Activated naive CD4-positive, alpha-beta T cell treated with anti-CD3 and anti-CD28 coated beads, Interleukin-2, amount 50 U/mL, for 24 hours (primary cell): ENCODE data around the gene GLIS1.

Source experiments
- H3K27ac Mint-ChIP-seq: one replicate; pipeline ENCODE4 v1.8.0; 2021; ENCODE audit warnings: mild to moderate bottlenecking, mixed read lengths
- H3K27me3 Mint-ChIP-seq: one replicate; pipeline ENCODE4 v1.8.0; 2021; ENCODE audit warnings: mixed read lengths
- H3K36me3 Mint-ChIP-seq: one replicate; pipeline ENCODE4 v1.8.0; 2021; ENCODE audit warnings: mixed read lengths
- H3K4me1 Mint-ChIP-seq: one replicate; pipeline ENCODE4 v1.8.0; 2021; ENCODE audit warnings: mixed read lengths
- H3K4me3 Mint-ChIP-seq: one replicate; pipeline ENCODE4 v1.8.0; 2021; ENCODE audit warnings: mild to moderate bottlenecking, mixed read lengths
- H3K9me3 Mint-ChIP-seq: one replicate; pipeline ENCODE4 v1.8.0; 2021; ENCODE audit warnings: mixed read lengths

Gene GLIS1

GRCh38 chr1:53710584-53710983 lies 28.4 kb downstream of the GLIS1 start:
- Mint-ChIP-seq H3K4me1 (no peaks in the 10 kb centered on the region), H3K9me3 (no peaks in the 10 kb centered on the region), H3K36me3 (no peaks in the 10 kb centered on the region), H3K27me3 (peaks cover 4% of the 10 kb centered on the region), H3K27ac (no peak overlapping the region), H3K4me3 (no peak overlapping the region)

GRCh38 chr1:53708687-53709086 lies 30.3 kb downstream of the GLIS1 start:
- no peak overlapping the region for H3K4me3 Mint-ChIP-seq
- peaks cover 4% of the 10 kb centered on the region for H3K27me3 Mint-ChIP-seq
- no peaks in the 10 kb centered on the region for H3K9me3 Mint-ChIP-seq
- H3K4me1 Mint-ChIP-seq, result no peaks in the 10 kb centered on the region
- H3K36me3 Mint-ChIP-seq, result no peaks in the 10 kb centered on the region
- no peak overlapping the region for H3K27ac Mint-ChIP-seq

GRCh38 chr1:53706356-53706755 lies 32.6 kb downstream of the GLIS1 start:
- Mint-ChIP-seq H3K27ac (no peak overlapping the region), H3K27me3 (no peaks in the 10 kb centered on the region), H3K9me3 (no peaks in the 10 kb centered on the region), H3K36me3 (no peaks in the 10 kb centered on the region), H3K4me1 (no peaks in the 10 kb centered on the region), H3K4me3 (no peak overlapping the region)

DNA sequence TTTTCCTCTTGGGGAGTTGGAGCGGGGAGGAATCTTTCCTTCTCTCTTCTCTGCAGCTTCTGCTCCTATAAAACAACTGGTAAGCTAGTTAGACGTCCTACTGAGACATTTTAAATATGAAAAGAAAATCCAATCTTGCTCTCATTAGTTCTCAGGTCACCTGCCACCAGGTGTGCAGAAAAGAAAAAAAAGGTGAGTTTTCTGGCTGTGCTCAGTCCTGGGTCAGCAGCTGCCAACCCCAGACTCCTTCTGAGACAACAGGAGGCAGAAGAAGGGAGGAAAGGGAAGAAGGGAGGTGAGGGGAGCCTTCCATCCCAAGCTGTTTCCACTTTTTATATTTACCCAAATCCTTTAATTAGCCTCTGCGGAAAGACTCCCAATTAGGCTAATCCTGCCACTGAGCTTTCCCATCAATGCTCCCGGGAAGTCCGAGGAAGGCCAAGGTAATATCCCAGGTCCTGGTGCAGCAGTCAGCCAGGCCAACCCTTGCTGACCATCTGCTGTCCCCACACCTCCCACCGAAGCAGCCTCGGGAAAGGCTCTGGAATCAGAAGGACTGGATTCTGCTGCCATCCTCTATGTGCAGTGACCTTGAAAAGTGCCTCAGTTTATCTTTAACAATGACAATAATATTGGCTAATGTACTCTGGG lies 33.4 kb downstream of the GLIS1 start:
- Mint-ChIP-seq H3K27ac (no peak overlapping the region), H3K36me3 (no peaks in the 10 kb centered on the region), H3K4me1 (no peaks in the 10 kb centered on the region), H3K4me3 (no peak overlapping the region), H3K27me3 (no peaks in the 10 kb centered on the region), H3K9me3 (no peaks in the 10 kb centered on the region)

- Mint-ChIP-seq H3K4me3 (no peak overlapping the region), H3K27ac (no peak overlapping the region), H3K27me3 (no peaks in the 10 kb centered on the region), H3K9me3 (no peaks in the 10 kb centered on the region), H3K36me3 (no peaks in the 10 kb centered on the region), H3K4me1 (no peaks in the 10 kb centered on the region)
These were observed 34.0 kb downstream of the GLIS1 start for GRCh38 chr1:53704804-53705445.

GRCh38 chr1:53704304-53704703 lies 34.7 kb downstream of the GLIS1 start:
- H3K4me1 Mint-ChIP-seq, result no peaks in the 10 kb centered on the region
- no peaks in the 10 kb centered on the region for H3K36me3 Mint-ChIP-seq
- no peaks in the 10 kb centered on the region for H3K27me3 Mint-ChIP-seq
- H3K27ac Mint-ChIP-seq, result no peak overlapping the region
- no peaks in the 10 kb centered on the region for H3K9me3 Mint-ChIP-seq
- no peak overlapping the region for H3K4me3 Mint-ChIP-seq

- H3K36me3 Mint-ChIP-seq, result no peaks in the 10 kb centered on the region
- no peaks in the 10 kb centered on the region for H3K4me1 Mint-ChIP-seq
- no peak overlapping the region for H3K4me3 Mint-ChIP-seq
- no peaks in the 10 kb centered on the region for H3K27me3 Mint-ChIP-seq
- H3K9me3 Mint-ChIP-seq, result no peaks in the 10 kb centered on the region
- no peak overlapping the region for H3K27ac Mint-ChIP-seq
These were observed 35.8 kb downstream of the GLIS1 start for GRCh38 chr1:53703174-53703573.

DNA sequence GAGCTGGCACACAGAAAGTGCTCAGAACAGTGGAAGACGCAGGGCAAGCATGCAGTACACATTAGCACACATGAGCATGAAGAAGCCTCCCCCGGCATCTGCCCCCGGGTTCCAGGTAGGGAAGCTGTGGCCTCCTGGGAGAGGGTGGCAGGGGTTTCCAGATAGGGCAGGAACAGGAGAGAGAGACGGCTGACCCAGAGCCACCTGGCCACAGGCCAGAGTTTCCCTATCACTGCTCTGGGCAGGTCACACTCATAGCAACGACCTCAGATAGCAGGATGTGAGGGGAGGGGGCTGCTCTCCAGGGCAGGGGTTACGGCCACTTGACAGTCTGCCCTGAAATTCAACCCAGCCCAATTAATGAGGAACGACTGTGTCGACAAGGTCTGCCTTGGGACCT lies 36.6 kb downstream of the GLIS1 start:
- H3K9me3 Mint-ChIP-seq, result no peaks in the 10 kb centered on the region
- H3K36me3 Mint-ChIP-seq, result no peaks in the 10 kb centered on the region
- no peaks in the 10 kb centered on the region for H3K4me1 Mint-ChIP-seq
- no peak overlapping the region for H3K4me3 Mint-ChIP-seq
- no peaks in the 10 kb centered on the region for H3K27me3 Mint-ChIP-seq
- no peak overlapping the region for H3K27ac Mint-ChIP-seq

DNA sequence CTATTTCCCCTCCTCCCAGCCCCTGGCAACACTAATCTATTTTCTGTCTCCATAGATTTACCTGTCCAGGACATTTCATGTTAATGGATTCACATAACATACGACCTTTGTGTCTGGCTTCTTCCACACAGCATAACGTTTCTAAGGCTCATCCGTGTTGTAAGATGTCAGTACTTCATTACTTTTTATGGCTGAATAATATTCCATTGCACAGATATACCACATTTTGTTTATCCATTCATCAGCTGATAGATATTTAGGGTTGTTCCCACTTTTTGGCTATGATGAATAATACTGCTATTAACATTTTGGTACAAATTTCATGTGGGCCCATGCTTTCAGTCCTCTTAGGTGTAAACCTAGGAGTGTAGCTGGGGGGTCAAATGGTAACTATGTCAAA lies 38.2 kb downstream of the GLIS1 start:
- Mint-ChIP-seq H3K4me1 (no peaks in the 10 kb centered on the region), H3K9me3 (no peaks in the 10 kb centered on the region), H3K27ac (no peak overlapping the region), H3K4me3 (no peak overlapping the region), H3K36me3 (no peaks in the 10 kb centered on the region), H3K27me3 (no peaks in the 10 kb centered on the region)

- no peaks in the 10 kb centered on the region for H3K9me3 Mint-ChIP-seq
- no peaks in the 10 kb centered on the region for H3K4me1 Mint-ChIP-seq
- no peak overlapping the region for H3K4me3 Mint-ChIP-seq
- no peaks in the 10 kb centered on the region for H3K27me3 Mint-ChIP-seq
- no peaks in the 10 kb centered on the region for H3K36me3 Mint-ChIP-seq
- H3K27ac Mint-ChIP-seq, result no peak overlapping the region
These were observed 39.0 kb downstream of the GLIS1 start for GRCh38 chr1:53699981-53700380.

DNA sequence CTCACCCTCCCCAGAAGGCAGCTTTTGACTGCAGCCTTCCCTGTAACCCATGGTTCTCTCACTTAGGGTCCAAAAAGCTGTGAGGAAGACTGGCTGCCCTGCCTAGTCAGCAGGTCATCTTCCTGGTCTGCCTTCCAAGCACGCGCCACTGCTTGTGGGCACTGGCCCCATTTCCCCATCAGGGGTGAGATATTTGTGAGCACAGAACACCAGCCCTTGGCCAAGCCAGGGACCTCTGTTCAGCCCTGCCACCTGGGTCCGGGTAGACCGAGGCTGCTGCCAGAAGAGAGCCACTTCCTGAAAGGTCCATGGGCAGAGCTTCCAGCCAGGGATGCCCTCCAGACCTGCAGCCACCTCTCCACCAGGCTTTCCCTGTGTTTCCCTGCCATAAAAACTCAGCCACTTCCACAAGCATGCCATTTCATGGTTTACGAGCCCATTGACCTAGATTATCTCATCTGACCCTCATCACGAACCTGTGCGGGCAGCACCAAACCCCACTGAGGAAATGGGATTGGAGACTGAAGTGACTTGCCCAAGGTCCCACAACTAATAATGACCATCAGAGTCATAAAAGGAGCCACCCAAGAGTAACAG lies 40.5 kb downstream of the GLIS1 start:
- Mint-ChIP-seq H3K27me3 (no peaks in the 10 kb centered on the region), H3K36me3 (no peaks in the 10 kb centered on the region), H3K4me3 (no peak overlapping the region)

GRCh38 chr1:53697721-53698383 lies 41.1 kb downstream of the GLIS1 start:
- Mint-ChIP-seq H3K27me3 (no peaks in the 10 kb centered on the region), H3K27ac (no peak overlapping the region), H3K4me3 (no peak overlapping the region), H3K4me1 (no peaks in the 10 kb centered on the region), H3K36me3 (no peaks in the 10 kb centered on the region), H3K9me3 (no peaks in the 10 kb centered on the region)

More for the DNA sequence above, 40.5 kb downstream of the GLIS1 start:
- Mint-ChIP-seq H3K9me3 (no peaks in the 10 kb centered on the region), H3K27ac (no peak overlapping the region), H3K4me1 (no peaks in the 10 kb centered on the region)

- no peak overlapping the region for H3K4me3 Mint-ChIP-seq
- H3K27ac Mint-ChIP-seq, result no peak overlapping the region
- no peaks in the 10 kb centered on the region for H3K27me3 Mint-ChIP-seq
- no peaks in the 10 kb centered on the region for H3K9me3 Mint-ChIP-seq
- no peaks in the 10 kb centered on the region for H3K36me3 Mint-ChIP-seq
- H3K4me1 Mint-ChIP-seq, result no peaks in the 10 kb centered on the region
These were observed 42.0 kb downstream of the GLIS1 start for GRCh38 chr1:53696990-53697389.

GRCh38 chr1:53696571-53696970 lies 42.4 kb downstream of the GLIS1 start:
- H3K27me3 Mint-ChIP-seq, result no peaks in the 10 kb centered on the region
- H3K27ac Mint-ChIP-seq, result no peak overlapping the region
- no peaks in the 10 kb centered on the region for H3K4me1 Mint-ChIP-seq
- H3K36me3 Mint-ChIP-seq, result no peaks in the 10 kb centered on the region
- no peak overlapping the region for H3K4me3 Mint-ChIP-seq
- no peaks in the 10 kb centered on the region for H3K9me3 Mint-ChIP-seq

- Mint-ChIP-seq H3K9me3 (no peaks in the 10 kb centered on the region), H3K27me3 (no peaks in the 10 kb centered on the region), H3K36me3 (no peaks in the 10 kb centered on the region), H3K4me3 (no peak overlapping the region), H3K4me1 (no peaks in the 10 kb centered on the region), H3K27ac (no peak overlapping the region)
These were observed 42.9 kb downstream of the GLIS1 start for GRCh38 chr1:53696051-53696450.

GRCh38 chr1:53695116-53695515 lies 43.8 kb downstream of the GLIS1 start:
- H3K4me1 Mint-ChIP-seq, result no peaks in the 10 kb centered on the region
- H3K4me3 Mint-ChIP-seq, result no peak overlapping the region
- H3K27me3 Mint-ChIP-seq, result no peaks in the 10 kb centered on the region
- H3K36me3 Mint-ChIP-seq, result no peaks in the 10 kb centered on the region
- no peak overlapping the region for H3K27ac Mint-ChIP-seq
- no peaks in the 10 kb centered on the region for H3K9me3 Mint-ChIP-seq
